Loucy (cell line): ENCODE measurements around the gene PRKN.

ENCODE experiments used
- CTCF ChIP-seq: fragments of 200-600 bp; sonication (generic); conservative IDR thresholded peaks from 2 replicates; pipeline ENCODE4 v1.5.1; 2014; ENCODE audit warnings: mild to moderate bottlenecking, antibody characterized with exemption, low read length
- EZH2phosphoT487 ChIP-seq: fragments of 200-600 bp; IDR thresholded peaks from 2 replicates; pipeline ENCODE4 v1.6.1; 2018; ENCODE audit warnings: antibody characterized with exemption, mild to moderate bottlenecking, moderate library complexity, borderline replicate concordance

DNA sequence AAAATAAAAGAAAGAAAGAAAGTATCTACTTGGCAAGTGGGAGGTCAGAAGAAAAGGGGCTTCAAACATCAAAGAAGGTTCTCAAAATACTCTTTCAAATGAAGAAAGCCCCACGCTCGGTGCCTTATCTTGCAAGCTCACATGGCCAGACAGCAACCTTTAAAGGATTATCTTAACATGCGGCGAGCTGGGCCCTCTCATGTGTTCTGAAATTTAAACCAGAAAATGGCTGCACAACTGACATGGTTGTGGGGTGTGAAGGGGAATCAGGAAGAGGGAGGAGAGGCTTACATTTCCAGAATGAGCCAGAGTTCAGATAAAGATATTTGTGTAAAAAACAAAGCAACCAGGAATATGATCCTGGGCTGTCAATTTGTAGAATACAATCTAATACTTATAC, 363.1 kb downstream of the PRKN start:
- no peak for TF ChIP-seq CTCF
- TF ChIP-seq EZH2phosphoT487: no peak
